Measurements from ENCODE around the gene SPSB2. TPM values are rescaled to one million over a fixed set of nuclear protein-coding genes. Genes with fewer than 3 reads are reported as not detected.

The SPSB2 gene
- total and polyA plus RNA-seq, 9 of the 15 experiments (the other 6 are each of a cell fraction or from before 2014, with no cell fraction given) = 0.10 to 10.6 (median 1.9) TPM

DNA sequence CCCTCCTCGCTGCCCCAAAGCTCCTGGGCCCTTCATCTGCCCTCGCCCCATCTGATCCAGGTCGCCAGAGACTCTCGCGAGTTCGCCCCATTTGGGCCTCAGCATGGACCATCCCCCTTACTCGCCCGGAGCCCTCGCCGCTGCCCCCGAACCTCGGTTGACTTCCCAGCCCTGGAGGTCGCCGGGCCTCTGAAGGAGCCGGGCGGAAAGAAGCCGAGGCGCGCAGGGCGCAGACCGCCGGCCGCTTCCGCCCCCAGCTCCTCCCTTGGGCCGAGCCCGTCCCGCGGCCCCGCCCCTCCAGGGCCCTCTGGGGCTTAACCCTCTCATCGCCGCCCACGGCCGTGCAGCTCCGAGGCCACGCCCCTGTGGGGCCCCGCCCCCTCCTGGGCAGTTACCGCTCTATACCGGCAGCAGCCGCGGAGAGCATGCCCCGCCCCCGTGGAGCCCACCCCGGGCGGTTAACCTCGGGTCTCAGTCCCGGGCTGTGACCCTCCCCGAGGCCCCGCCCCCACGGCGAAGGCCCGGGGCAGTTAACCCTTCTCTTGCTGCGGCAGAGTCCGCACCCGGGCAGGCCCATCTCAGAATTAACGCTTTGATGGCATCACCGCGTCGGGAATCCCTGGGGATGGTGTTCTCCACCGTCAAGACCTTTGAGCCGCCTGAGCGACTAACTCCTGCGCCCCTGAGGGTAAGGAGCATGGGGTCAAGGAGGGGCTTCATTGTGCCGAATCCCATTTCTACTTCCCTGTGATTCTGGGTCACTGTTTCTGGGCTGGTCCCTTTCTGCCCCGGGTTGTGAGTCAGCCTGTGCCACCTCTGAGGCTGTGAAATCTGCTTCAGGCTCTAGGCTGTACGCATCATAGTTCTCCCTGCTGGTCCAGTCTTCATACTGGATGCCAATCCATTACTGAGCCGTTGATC, at the start of gene SPSB2 (continued):
- TF ChIP-seq, protein P1, sequence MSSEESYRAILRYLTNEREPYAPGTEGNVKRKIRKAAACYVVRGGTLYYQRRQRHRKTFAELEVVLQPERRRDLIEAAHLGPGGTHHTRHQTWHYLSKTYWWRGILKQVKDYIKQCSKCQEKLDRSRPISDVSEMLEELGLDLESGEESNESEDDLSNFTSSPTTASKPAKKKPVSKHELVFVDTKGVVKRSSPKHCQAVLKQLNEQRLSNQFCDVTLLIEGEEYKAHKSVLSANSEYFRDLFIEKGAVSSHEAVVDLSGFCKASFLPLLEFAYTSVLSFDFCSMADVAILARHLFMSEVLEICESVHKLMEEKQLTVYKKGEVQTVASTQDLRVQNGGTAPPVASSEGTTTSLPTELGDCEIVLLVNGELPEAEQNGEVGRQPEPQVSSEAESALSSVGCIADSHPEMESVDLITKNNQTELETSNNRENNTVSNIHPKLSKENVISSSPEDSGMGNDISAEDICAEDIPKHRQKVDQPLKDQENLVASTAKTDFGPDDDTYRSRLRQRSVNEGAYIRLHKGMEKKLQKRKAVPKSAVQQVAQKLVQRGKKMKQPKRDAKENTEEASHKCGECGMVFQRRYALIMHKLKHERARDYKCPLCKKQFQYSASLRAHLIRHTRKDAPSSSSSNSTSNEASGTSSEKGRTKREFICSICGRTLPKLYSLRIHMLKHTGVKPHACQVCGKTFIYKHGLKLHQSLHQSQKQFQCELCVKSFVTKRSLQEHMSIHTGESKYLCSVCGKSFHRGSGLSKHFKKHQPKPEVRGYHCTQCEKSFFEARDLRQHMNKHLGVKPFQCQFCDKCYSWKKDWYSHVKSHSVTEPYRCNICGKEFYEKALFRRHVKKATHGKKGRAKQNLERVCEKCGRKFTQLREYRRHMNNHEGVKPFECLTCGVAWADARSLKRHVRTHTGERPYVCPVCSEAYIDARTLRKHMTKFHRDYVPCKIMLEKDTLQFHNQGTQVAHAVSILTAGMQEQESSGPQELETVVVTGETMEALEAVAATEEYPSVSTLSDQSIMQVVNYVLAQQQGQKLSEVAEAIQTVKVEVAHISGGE (CRISPR knock-in tag; IDR thresholded peaks at IDR 0.05) = peak; percentile 76 to 95 (median 77); a peak in 5 of 6 replicates
- TF ChIP-seq BACH1 (tag; IDR thresholded peaks at IDR 0.05) = no peak
- TF ChIP-seq KAT7 (CRISPR knock-in tag; IDR thresholded peaks at IDR 0.05; ENCODE audit: borderline replicate concordance) = 0 out of 2 replicates have a peak, but pooled peaks have one; percentile 44
- no peak for TF ChIP-seq ETV1 (tag; conservative IDR thresholded peaks at IDR 0.05; ENCODE audit: low read depth)
- no peak; the same call in 1 of the 2 replicates for TF ChIP-seq HNRNPL (IDR thresholded peaks at IDR 0.05; ENCODE audit: low read depth, low read length)
- no peak for TF ChIP-seq JUN (IDR thresholded peaks at IDR 0.05; ENCODE audit: borderline replicate concordance, low read depth, low read length)
- TF ChIP-seq JUN (CRISPR knock-in tag; IDR thresholded peaks at IDR 0.05; ENCODE audit: borderline replicate concordance) = no peak
- TF ChIP-seq PML (IDR thresholded peaks at IDR 0.05; ENCODE audit: low read length) = no peak
- no peak for TF ChIP-seq DIDO1 (tag; IDR thresholded peaks at IDR 0.05; ENCODE audit: low read depth)
- TF ChIP-seq ZNF696 (CRISPR knock-in tag; conservative IDR thresholded peaks at IDR 0.05) = no peak
- TF ChIP-seq CBX3 (IDR thresholded peaks at IDR 0.05; ENCODE audit: borderline replicate concordance in 1 of 2, low read length in 2 of 2) = no peak
- no peak for TF ChIP-seq MAFF (IDR thresholded peaks at IDR 0.05; ENCODE audit: low read length)
- TF ChIP-seq, protein P2, sequence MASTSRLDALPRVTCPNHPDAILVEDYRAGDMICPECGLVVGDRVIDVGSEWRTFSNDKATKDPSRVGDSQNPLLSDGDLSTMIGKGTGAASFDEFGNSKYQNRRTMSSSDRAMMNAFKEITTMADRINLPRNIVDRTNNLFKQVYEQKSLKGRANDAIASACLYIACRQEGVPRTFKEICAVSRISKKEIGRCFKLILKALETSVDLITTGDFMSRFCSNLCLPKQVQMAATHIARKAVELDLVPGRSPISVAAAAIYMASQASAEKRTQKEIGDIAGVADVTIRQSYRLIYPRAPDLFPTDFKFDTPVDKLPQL (IDR thresholded peaks at IDR 0.05; ENCODE audit: extremely low read depth, insufficient read length) = no peak
- no peak for TF ChIP-seq FUS (optimal IDR thresholded peaks at IDR 0.05; ENCODE audit: low read depth, low read length)
- no peak for TF ChIP-seq TARDBP (IDR thresholded peaks at IDR 0.05)
- TF ChIP-seq HNRNPH1 (optimal IDR thresholded peaks at IDR 0.05; ENCODE audit: low read depth, low read length) = no peak
- TF ChIP-seq, protein P3, sequence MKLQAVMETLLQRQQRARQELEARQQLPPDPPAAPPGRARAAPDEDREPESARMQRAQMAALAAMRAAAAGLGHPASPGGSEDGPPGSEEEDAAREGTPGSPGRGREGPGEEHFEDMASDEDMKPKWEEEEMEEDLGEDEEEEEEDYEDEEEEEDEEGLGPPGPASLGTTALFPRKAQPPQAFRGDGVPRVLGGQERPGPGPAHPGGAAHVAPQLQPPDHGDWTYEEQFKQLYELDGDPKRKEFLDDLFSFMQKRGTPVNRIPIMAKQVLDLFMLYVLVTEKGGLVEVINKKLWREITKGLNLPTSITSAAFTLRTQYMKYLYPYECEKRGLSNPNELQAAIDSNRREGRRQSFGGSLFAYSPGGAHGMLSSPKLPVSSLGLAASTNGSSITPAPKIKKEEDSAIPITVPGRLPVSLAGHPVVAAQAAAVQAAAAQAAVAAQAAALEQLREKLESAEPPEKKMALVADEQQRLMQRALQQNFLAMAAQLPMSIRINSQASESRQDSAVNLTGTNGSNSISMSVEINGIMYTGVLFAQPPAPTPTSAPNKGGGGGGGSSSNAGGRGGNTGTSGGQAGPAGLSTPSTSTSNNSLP (IDR thresholded peaks at IDR 0.05; ENCODE audit: borderline replicate concordance, low read depth, low read length) = no peak
- TF ChIP-seq DMBX1 (CRISPR knock-in tag; IDR thresholded peaks at IDR 0.05; ENCODE audit: borderline replicate concordance) = no peak
- TF ChIP-seq JUNB (CRISPR knock-in tag; conservative IDR thresholded peaks at IDR 0.05) = no peak
- TF ChIP-seq RCOR1 (IDR thresholded peaks at IDR 0.05; ENCODE audit: borderline replicate concordance in 1 of 2, low read depth in 2 of 2, low read length in 2 of 2) = no peak
- TF ChIP-seq PHTF2 (CRISPR knock-in tag; IDR thresholded peaks at IDR 0.05) = no peak
- TF ChIP-seq HCFC1 (IDR thresholded peaks at IDR 0.05; ENCODE audit: low read depth, low read length) = peak; percentile 26; the same call in 1 of the 2 replicates

All from K562 (cell line).